Measurements from ENCODE around the gene CCNJL.
"Not testable (repeated sequence)": the region's sequence is repeated elsewhere in the genome, so short reads cannot be mapped to it uniquely, and the experiment has no call there.

The CCNJL gene

GRCh38 chr5:160260881-160261815, 51.2 kb downstream of the CCNJL start:
- peak; percentile 83 for DNase-seq

GRCh38 chr5:160260006-160260775, 52.2 kb downstream of the CCNJL start:
- no peak for DNase-seq

GRCh38 chr5:160259341-160259740, 53.0 kb downstream of the CCNJL start:
- no peak for DNase-seq

- DNase-seq = no peak
Measured at GRCh38 chr5:160254706-160255105, 57.7 kb downstream of the CCNJL start.

GRCh38 chr5:160253441-160253840, 58.9 kb downstream of the CCNJL start:
- DNase-seq = no peak

GRCh38 chr5:160252916-160253315, 59.4 kb downstream of the CCNJL start:
- DNase-seq = no peak

- no peak for DNase-seq
Measured at GRCh38 chr5:160251406-160252155, 60.8 kb downstream of the CCNJL start.

- DNase-seq = no peak
Measured at GRCh38 chr5:160250826-160251225, 61.5 kb downstream of the CCNJL start.

GRCh38 chr5:160250226-160250625, 62.1 kb downstream of the CCNJL start:
- no peak for DNase-seq

- not testable (repeated sequence) for DNase-seq
Measured at GRCh38 chr5:160249570-160249969, 62.8 kb downstream of the CCNJL start.

GRCh38 chr5:160245506-160246086, 66.8 kb downstream of the CCNJL start:
- DNase-seq = no peak

- no peak for DNase-seq
Measured at GRCh38 chr5:160242145-160242544, 70.2 kb downstream of the CCNJL start.

- DNase-seq = no peak
Measured at GRCh38 chr5:160240350-160240749, 72.0 kb downstream of the CCNJL start.

- no peak for DNase-seq
Measured at GRCh38 chr5:160237571-160238093, 74.7 kb downstream of the CCNJL start.

GRCh38 chr5:160235731-160236130, 76.6 kb downstream of the CCNJL start:
- DNase-seq = no peak

- DNase-seq = no peak
Measured at GRCh38 chr5:160233215-160233614, 79.1 kb downstream of the CCNJL start.

GRCh38 chr5:160231783-160232342, 80.5 kb downstream of the CCNJL start:
- DNase-seq = no peak

- no peak for DNase-seq
Measured at GRCh38 chr5:160230686-160231527, 81.5 kb downstream of the CCNJL start.

- DNase-seq = no peak
Measured at GRCh38 chr5:160229190-160229742, 83.1 kb downstream of the CCNJL start, which contains the start of gene FABP6. TSS of gene FABP6 (plus strand) at chr5:160229506. CDS start at chr5:160229558, 52 bp downstream.

- no peak for DNase-seq
Measured at GRCh38 chr5:160227012-160227411, 85.4 kb downstream of the CCNJL start.

- DNase-seq = no peak
Measured at GRCh38 chr5:160221082-160221481, 91.3 kb downstream of the CCNJL start.
